Endothelial cell of umbilical vein (primary cell): ENCODE measurements around the gene ADIG. TPM values are rescaled to one million over a fixed set of nuclear protein-coding genes. Genes with fewer than 3 reads are reported as not detected.

ENCODE experiments used
- BruUV-seq: library from RNA; stranded (reverse); fragments of 400-500 nt; replicated peaks from 2 replicates; lab custom pipeline; 2021; lab: Mats Ljungman, UMichigan
- CTCF ChIA-PET: fragments of 300-600, 350-600 bp; sonication (Branson Sonifier 250); formaldehyde crosslinking; loops from one replicate; lab custom pipeline; 2021; ENCODE audit warnings: antibody characterized with exemption, inconsistent platforms; lab: Charles Lee
- POLR2A ChIA-PET: fragments of 300-600, 350-600 bp; sonication (Branson Sonifier 250); formaldehyde crosslinking; loops from one replicate; lab custom pipeline; 2021; ENCODE audit warnings: antibody characterized with exemption, inconsistent platforms; lab: Charles Lee
- DNase-seq: peaks from one replicate; pipeline ENCODE4 v3.0.0-alpha.2; 2011; ENCODE audit warnings: low read depth, low spot score
- FAIRE-seq: peaks from 2 replicates; lab custom pipeline; 2011; peaks lifted over from hg19 to GRCh38; lab: Jason Lieb, UNC
- H2AFZ ChIP-seq: 2 replicates; pipeline ENCODE4 v1.6.0; 2012; ENCODE audit warnings: low read depth, low read length, control low read depth, inconsistent platforms
- H3K27ac ChIP-seq: 2 replicates; pipeline ENCODE4 v1.5.1; 2011; ENCODE audit warnings: low read depth, mild to moderate bottlenecking, control low read depth, low read length, moderate library complexity; ENCODE audit not compliant: insufficient read depth
- H3K27me3 ChIP-seq, 2 experiments: 2 replicates each; pipeline versions ENCODE4 v1.6.0 to v1.6.1; 2011; ENCODE audit warnings: low read length in 2 of 2, mixed read lengths in 1 of 2; ENCODE audit not compliant: control insufficient read depth in 2 of 2, insufficient read depth in 2 of 2
- H3K36me3 ChIP-seq, 2 experiments: 2 replicates in 1 of 2; 3 replicates in 1 of 2; pipeline ENCODE4 v1.5.1; 2011; ENCODE audit warnings: low read length in 2 of 2, mild to moderate bottlenecking in 1 of 2, moderate library complexity in 1 of 2; ENCODE audit not compliant: control insufficient read depth in 2 of 2, insufficient read depth in 2 of 2; ENCODE audit errors: extremely low read depth in 1 of 2
- H3K4me1 ChIP-seq: 3 replicates; pipeline ENCODE4 v1.5.1; 2011; ENCODE audit warnings: mild to moderate bottlenecking, low read length; ENCODE audit not compliant: control insufficient read depth, insufficient read depth; ENCODE audit errors: extremely low read depth
- H3K4me2 ChIP-seq: 2 replicates; pipeline ENCODE4 v1.6.1; 2011; ENCODE audit warnings: low read length, control low read depth, mixed read lengths; ENCODE audit not compliant: insufficient read depth
- H3K4me3 ChIP-seq, 3 experiments: fragments of 200-600 bp in 1 of 3; sonication (generic), shearing (Covaris generic) in 1 of 3; replicated peaks in 1 of 3; 2 replicates each; pipeline ENCODE4 v1.5.1; 2011 to 2016; ENCODE audit warnings: control low read depth in 3 of 3, low read length in 3 of 3, mild to moderate bottlenecking in 2 of 3, inconsistent platforms in 1 of 3, low read depth in 1 of 3, moderate library complexity in 1 of 3; ENCODE audit not compliant: insufficient read depth in 1 of 3
- H3K79me2 ChIP-seq: 2 replicates; pipeline ENCODE4 v1.6.0; 2012; ENCODE audit warnings: low read length, inconsistent platforms; ENCODE audit not compliant: control insufficient read depth, insufficient read depth
- H3K9ac ChIP-seq: replicated peaks from 2 replicates; pipeline ENCODE3; 2011; ENCODE audit warnings: low read length, control low read depth; ENCODE audit not compliant: insufficient read depth; ENCODE audit errors: extremely low read depth
- H3K9me1 ChIP-seq: replicated peaks from 3 replicates; pipeline ENCODE4 v1.6.0; 2011; ENCODE audit warnings: mild to moderate bottlenecking, low read length; ENCODE audit not compliant: control insufficient read depth, insufficient read depth; ENCODE audit errors: extremely low read depth
- H3K9me3 ChIP-seq: replicated peaks from 2 replicates; pipeline ENCODE4 v1.5.1; 2012; ENCODE audit warnings: low read length, inconsistent platforms; ENCODE audit not compliant: control insufficient read depth, insufficient read depth
- H4K20me1 ChIP-seq: replicated peaks from 2 replicates; pipeline ENCODE3; 2011; ENCODE audit warnings: mild to moderate bottlenecking, low read length; ENCODE audit not compliant: control insufficient read depth, insufficient read depth; ENCODE audit errors: extremely low read depth
- EZH2 ChIP-seq: IDR thresholded peaks from 2 replicates; pipeline ENCODE4 v1.6.1; 2012; ENCODE audit warnings: borderline replicate concordance, low read depth, mild to moderate bottlenecking, moderate library complexity, low read length, inconsistent platforms; ENCODE audit not compliant: severe bottlenecking
- FOS ChIP-seq: IDR thresholded peaks from 2 replicates; pipeline ENCODE4 v1.6.1; 2011; ENCODE audit warnings: mild to moderate bottlenecking, low read length, moderate library complexity, borderline replicate concordance; ENCODE audit not compliant: insufficient read depth
- GATA2 ChIP-seq: IDR thresholded peaks from 2 replicates; pipeline ENCODE4 v1.7.0; 2011; ENCODE audit warnings: low read depth, mild to moderate bottlenecking, moderate library complexity, mixed read lengths, low read length; ENCODE audit not compliant: insufficient read length, insufficient read depth
- JUN ChIP-seq: IDR thresholded peaks from 2 replicates; pipeline ENCODE4 v1.6.1; 2011; ENCODE audit warnings: borderline replicate concordance, low read depth; ENCODE audit not compliant: insufficient read length, insufficient read depth
- MYC ChIP-seq: IDR thresholded peaks from one replicate; pipeline ENCODE4 v1.6.1; 2011; ENCODE audit warnings: mild to moderate bottlenecking, low read depth, low read length
- POLR2A ChIP-seq: IDR thresholded peaks from 2 replicates; pipeline ENCODE4 v1.6.1; 2012; ENCODE audit warnings: low read depth, mild to moderate bottlenecking, control low read depth, low read length
- POLR2AphosphoS5 ChIP-seq: IDR thresholded peaks from 2 replicates; pipeline ENCODE4 v1.6.1; 2012; ENCODE audit warnings: low read depth, mild to moderate bottlenecking, control low read depth, low read length, moderate library complexity; ENCODE audit not compliant: insufficient read depth
- dilution Hi-C: fragments of 300-500 bp; cut with MboI; formaldehyde crosslinking; loops from one replicate; pipeline ENCODE4 v1.15.0; 2019; ENCODE audit warnings: low sequenced_read_pairs; ENCODE audit not compliant: extremely low pct_ligation_motif_present
- intact Hi-C: fragments of 100-400 bp; cut with micrococcal nuclease; formaldehyde crosslinking; loops from one replicate; pipeline ENCODE4 v1.10.0; 2022
- polyA plus RNA-seq, 4 experiments: library from polyadenylated mRNA; depleted of rRNA in 3 of 4; stranded (reverse) in 3 of 4; unstranded in 1 of 4; fragments of >200 nt; gene quantifications; 2 replicates each; pipeline versions ENCODE4 v1.2.1 to v1.2.3, GENCODE V29; 2011 to 2012; ENCODE audit warnings: missing spikeins in 1 of 4
- total RNA-seq: library from RNA; stranded (reverse); gene quantifications from 2 replicates; pipeline ENCODE4 v1.2.3, GENCODE V29; 2021
- TF ChIP-seq, protein P1 (sequence below), 2 donors: IDR thresholded peaks; 1 replicate in 1 of 2; 2 replicates in 1 of 2; pipeline ENCODE4 v1.5.1; 2011; ENCODE audit warnings: low read length in 2 of 2, mild to moderate bottlenecking in 2 of 2, moderate library complexity in 2 of 2, control low read depth in 1 of 2, inconsistent platforms in 1 of 2, low read depth in 1 of 2; ENCODE audit not compliant: insufficient read depth in 1 of 2; ENCODE audit errors: extremely low read depth in 1 of 2
- TF ChIP-seq, protein P2 (sequence below): IDR thresholded peaks from 2 replicates; pipeline ENCODE4 v1.6.1; 2011; ENCODE audit not compliant: insufficient read depth, insufficient read length

The ADIG gene
- total and polyA plus RNA-seq, 2 donors (not counting 3 experiments of a cell fraction or from before 2014, with no cell fraction given): not detected

DNA sequence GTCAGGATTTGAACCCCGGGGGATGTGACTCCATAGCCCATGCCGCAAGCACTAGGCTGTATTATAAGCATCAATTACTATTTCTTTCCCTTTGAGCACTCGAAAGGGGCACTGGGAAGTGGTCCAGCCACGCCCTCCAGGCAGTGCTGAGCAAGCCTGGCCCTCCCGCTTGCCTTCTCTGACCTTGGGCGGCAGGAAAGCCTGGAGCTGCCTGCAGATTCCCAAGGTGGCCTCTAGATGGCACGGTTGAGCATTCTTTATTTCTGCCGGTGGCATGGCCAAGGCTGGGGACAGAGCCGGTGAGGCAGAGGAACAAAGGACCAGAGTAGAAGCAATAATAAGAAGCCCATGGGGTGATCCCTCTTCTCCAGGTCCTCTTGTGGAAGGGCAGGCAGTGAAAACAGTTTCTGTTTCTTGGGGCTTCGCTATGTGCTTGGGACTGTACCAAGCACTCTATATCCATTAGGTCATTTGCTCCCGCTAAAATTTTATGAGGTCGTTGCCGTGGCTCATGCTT is 52.6 kb downstream of the ADIG start:
- Histone ChIP-seq H3K9ac (no peak overlapping the region), H3K9me1 (no peaks in the 10 kb centered on the region), H3K9me3 (no peaks in the 10 kb centered on the region), H3K36me3 (no peaks in the 10 kb centered on the region), H3K4me1 (no peaks in the 10 kb centered on the region), H3K79me2 (no peaks in the 10 kb centered on the region), H3K27me3 (peaks cover 0 to 2% of the 10 kb centered on the region in 2 experiments), H4K20me1 (no peaks in the 10 kb centered on the region), H2AFZ (no peak overlapping the region), H3K4me3 (no peak overlapping the region), H3K4me2 (no peak overlapping the region), H3K27ac (no peak overlapping the region)
- TF ChIP-seq POLR2AphosphoS5: no peak
- TF ChIP-seq, protein P1, sequence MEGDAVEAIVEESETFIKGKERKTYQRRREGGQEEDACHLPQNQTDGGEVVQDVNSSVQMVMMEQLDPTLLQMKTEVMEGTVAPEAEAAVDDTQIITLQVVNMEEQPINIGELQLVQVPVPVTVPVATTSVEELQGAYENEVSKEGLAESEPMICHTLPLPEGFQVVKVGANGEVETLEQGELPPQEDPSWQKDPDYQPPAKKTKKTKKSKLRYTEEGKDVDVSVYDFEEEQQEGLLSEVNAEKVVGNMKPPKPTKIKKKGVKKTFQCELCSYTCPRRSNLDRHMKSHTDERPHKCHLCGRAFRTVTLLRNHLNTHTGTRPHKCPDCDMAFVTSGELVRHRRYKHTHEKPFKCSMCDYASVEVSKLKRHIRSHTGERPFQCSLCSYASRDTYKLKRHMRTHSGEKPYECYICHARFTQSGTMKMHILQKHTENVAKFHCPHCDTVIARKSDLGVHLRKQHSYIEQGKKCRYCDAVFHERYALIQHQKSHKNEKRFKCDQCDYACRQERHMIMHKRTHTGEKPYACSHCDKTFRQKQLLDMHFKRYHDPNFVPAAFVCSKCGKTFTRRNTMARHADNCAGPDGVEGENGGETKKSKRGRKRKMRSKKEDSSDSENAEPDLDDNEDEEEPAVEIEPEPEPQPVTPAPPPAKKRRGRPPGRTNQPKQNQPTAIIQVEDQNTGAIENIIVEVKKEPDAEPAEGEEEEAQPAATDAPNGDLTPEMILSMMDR (IDR thresholded peaks at IDR 0.05; ENCODE audit: extremely low read depth in 1 of 2, insufficient read depth in 1 of 2, low read depth in 1 of 2, low read length in 2 of 2): peak; percentile 89 to 94
- BruUV-seq: no TSS peak
- POLR2A ChIA-PET: no interaction called here
- CTCF ChIA-PET: interaction anchor here (0.6 to 2.1 kb wide), 11 partner anchors 9 to 250 kb away, joined by 3 to 12 read pairs (median 4); no protein-coding TSS in a partner anchor
- intact Hi-C loops: loop anchor here (1.0 kb wide), 1 partner anchor 415 kb away; no protein-coding TSS in a partner anchor
- FAIRE-seq: peak; percentile 96
- dilution Hi-C loops: no loop called here
- DNase-seq: peak; percentile 47

DNA sequence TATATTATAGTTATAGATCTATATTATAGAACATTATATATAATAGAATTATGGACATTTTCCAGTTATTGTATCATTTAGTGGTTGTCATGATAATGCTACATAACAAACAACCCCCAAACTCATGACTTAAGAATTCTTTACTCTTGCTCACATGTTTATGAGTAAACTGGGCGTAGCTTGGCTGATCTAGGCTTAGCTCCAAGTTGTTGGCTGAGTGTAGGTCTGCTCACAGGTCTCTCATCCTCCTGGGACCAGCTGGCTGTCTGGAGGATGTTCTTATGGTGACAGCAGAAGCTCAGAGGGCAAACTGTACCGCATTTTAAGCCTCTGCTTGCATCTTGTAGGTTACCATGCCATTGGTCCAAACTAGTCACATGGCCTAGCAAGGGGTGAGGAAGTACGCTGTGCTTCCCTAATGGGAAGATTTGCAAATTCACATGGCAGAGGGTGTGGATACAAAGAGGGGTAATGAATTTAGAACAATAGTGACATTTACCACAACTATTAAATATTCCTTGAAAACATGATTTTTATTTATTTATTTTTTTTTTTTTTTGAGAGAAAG is 54.8 kb downstream of the ADIG start:
- dilution Hi-C loops: no loop called here
- CTCF ChIA-PET: interaction anchor here (1.0 kb wide), 1 partner anchor 10 kb away, joined by 4 read pairs; no protein-coding TSS in a partner anchor
- no peak for FAIRE-seq

More for the DNA sequence above, 54.8 kb downstream of the ADIG start:
- Histone ChIP-seq H3K9me3 (no peaks in the 10 kb centered on the region), H3K9me1 (no peaks in the 10 kb centered on the region), H3K9ac (no peak overlapping the region), H3K4me1 (no peaks in the 10 kb centered on the region), H3K27me3 (peaks cover 0 to 6% of the 10 kb centered on the region in 2 experiments), H4K20me1 (no peaks in the 10 kb centered on the region), H3K36me3 (no peaks in the 10 kb centered on the region), H2AFZ (no peak overlapping the region), H3K4me3 (no peak overlapping the region), H3K27ac (no peak overlapping the region), H3K4me2 (no peak overlapping the region), H3K79me2 (no peaks in the 10 kb centered on the region)
- no TSS peak for BruUV-seq
- no peak for DNase-seq
- POLR2A ChIA-PET: no interaction called here
- intact Hi-C loops: no loop called here
- no peak for TF ChIP-seq MYC
- TF ChIP-seq GATA2: no peak
- no peak for TF ChIP-seq EZH2
- TF ChIP-seq POLR2AphosphoS5: no peak
- TF ChIP-seq JUN: no peak
- TF ChIP-seq POLR2A: no peak
- TF ChIP-seq, protein P1 (IDR thresholded peaks at IDR 0.05; ENCODE audit: extremely low read depth in 1 of 2, insufficient read depth in 1 of 2, low read depth in 1 of 2, low read length in 2 of 2): no peak
- no peak for TF ChIP-seq FOS
- TF ChIP-seq, protein P2, sequence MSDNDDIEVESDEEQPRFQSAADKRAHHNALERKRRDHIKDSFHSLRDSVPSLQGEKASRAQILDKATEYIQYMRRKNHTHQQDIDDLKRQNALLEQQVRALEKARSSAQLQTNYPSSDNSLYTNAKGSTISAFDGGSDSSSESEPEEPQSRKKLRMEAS: no peak
